SK-N-SH treated with all-trans-retinoic acid at 6 μM for 48 hours (cell line): ENCODE data around the gene EPB41L1.

Experiments used
- ATAC-seq: fragments of 200-7000 bp; cut with Tn5 transposase; 3 replicates; pipeline ENCODE4 v1.9.1; 2020; ENCODE audit warnings: mild to moderate bottlenecking, moderate library complexity
- ARNTL ChIP-seq: fragments of 450-650 bp; formaldehyde crosslinking; IDR thresholded peaks from 2 replicates; pipeline ENCODE4 v1.5.0; 2020; ENCODE audit warnings: low read depth, mild to moderate bottlenecking, moderate library complexity, borderline replicate concordance
- BACH2 ChIP-seq: fragments of 250-450 bp; sonication (Bioruptor Pico); IDR thresholded peaks from 2 replicates; pipeline ENCODE4 v1.9.0; 2021; ENCODE audit warnings: mild to moderate bottlenecking, borderline replicate concordance
- CSDC2 ChIP-seq: fragments of 250-450 bp; sonication (Bioruptor Pico); IDR thresholded peaks from 2 replicates; pipeline ENCODE4 v1.5.0; 2020; ENCODE audit warnings: mild to moderate bottlenecking, moderate library complexity
- ESRRG ChIP-seq: fragments of 250-450 bp; sonication (Bioruptor Pico); IDR thresholded peaks from 2 replicates; pipeline ENCODE4 v1.6.1; 2021; ENCODE audit warnings: mild to moderate bottlenecking
- GLIS3 ChIP-seq: fragments of 250-450 bp; sonication (Bioruptor Pico); IDR thresholded peaks from 2 replicates; pipeline ENCODE4 v1.5.0; 2020; ENCODE audit warnings: mild to moderate bottlenecking, moderate library complexity
- ISL1 ChIP-seq: fragments of 250-450 bp; sonication (Bioruptor Pico); IDR thresholded peaks from 2 replicates; pipeline ENCODE4 v2.1.2; 2022; ENCODE audit warnings: mild to moderate bottlenecking, moderate library complexity
- OSR1 ChIP-seq: fragments of 250-450 bp; sonication (Bioruptor Pico); IDR thresholded peaks from 2 replicates; pipeline ENCODE4 v1.8.0; 2022; ENCODE audit warnings: moderate library complexity, mild to moderate bottlenecking, inconsistent platforms
- PPARA ChIP-seq: fragments of 250-450 bp; sonication (Bioruptor Pico); IDR thresholded peaks from 2 replicates; pipeline ENCODE4 v1.5.0; 2020; ENCODE audit warnings: mild to moderate bottlenecking, borderline replicate concordance
- SNAI2 ChIP-seq: fragments of 250-450 bp; sonication (Bioruptor Pico); IDR thresholded peaks from 2 replicates; pipeline ENCODE4 v1.5.0; 2020; ENCODE audit warnings: mild to moderate bottlenecking, moderate library complexity
- TCF4 ChIP-seq: fragments of 250-450 bp; sonication (Bioruptor Pico); IDR thresholded peaks from 2 replicates; pipeline ENCODE4 v1.8.0; 2021; ENCODE audit warnings: mild to moderate bottlenecking, moderate library complexity, borderline replicate concordance
- ZC3H10 ChIP-seq: fragments of 250-450 bp; sonication (Bioruptor Pico); IDR thresholded peaks from 2 replicates; pipeline ENCODE4 v1.5.1; 2021; ENCODE audit warnings: mild to moderate bottlenecking, moderate library complexity
- ZFP3 ChIP-seq: fragments of 250-450 bp; sonication (Bioruptor Pico); IDR thresholded peaks from 2 replicates; pipeline ENCODE4 v1.5.0; 2020; ENCODE audit warnings: mild to moderate bottlenecking, moderate library complexity
- ZFP30 ChIP-seq: fragments of 450-650 bp; formaldehyde crosslinking; IDR thresholded peaks from 2 replicates; pipeline ENCODE4 v1.5.0; 2022; ENCODE audit warnings: mild to moderate bottlenecking, moderate library complexity
- ZNF565 ChIP-seq: fragments of 450-650 bp; formaldehyde crosslinking; conservative IDR thresholded peaks from 2 replicates; pipeline ENCODE4 v1.5.0; 2020; ENCODE audit warnings: low read depth, mild to moderate bottlenecking, moderate library complexity
- ZNF70 ChIP-seq: fragments of 450-650 bp; formaldehyde crosslinking; IDR thresholded peaks from 2 replicates; pipeline ENCODE4 v1.5.0; 2020; ENCODE audit warnings: mild to moderate bottlenecking, moderate library complexity
- ZNF8 ChIP-seq: fragments of 450-650 bp; formaldehyde crosslinking; IDR thresholded peaks from 2 replicates; pipeline ENCODE4 v1.5.0; 2020; ENCODE audit warnings: mild to moderate bottlenecking, moderate library complexity
- TF ChIP-seq, protein P1 (sequence below): fragments of 250-450 bp; sonication (Bioruptor Pico); IDR thresholded peaks from 2 replicates; pipeline ENCODE4 v1.8.0; 2021; ENCODE audit warnings: low read depth, mild to moderate bottlenecking, moderate library complexity, borderline replicate concordance
- TF ChIP-seq, protein P2 (sequence below): fragments of 250-450 bp; sonication (Bioruptor Pico); IDR thresholded peaks from 2 replicates; pipeline ENCODE4 v1.5.0; 2020; ENCODE audit warnings: mild to moderate bottlenecking, moderate library complexity
- TF ChIP-seq, protein P3 (sequence below): fragments of 250-450 bp; sonication (Bioruptor Pico); IDR thresholded peaks from 2 replicates; pipeline ENCODE4 v1.5.1; 2020; ENCODE audit warnings: low read depth, mild to moderate bottlenecking, moderate library complexity
- TF ChIP-seq, protein P4 (sequence below): fragments of 250-450 bp; sonication (Bioruptor Pico); IDR thresholded peaks from 2 replicates; pipeline ENCODE4 v1.8.0; 2020; ENCODE audit warnings: mild to moderate bottlenecking, moderate library complexity, borderline replicate concordance

Gene EPB41L1

DNA sequence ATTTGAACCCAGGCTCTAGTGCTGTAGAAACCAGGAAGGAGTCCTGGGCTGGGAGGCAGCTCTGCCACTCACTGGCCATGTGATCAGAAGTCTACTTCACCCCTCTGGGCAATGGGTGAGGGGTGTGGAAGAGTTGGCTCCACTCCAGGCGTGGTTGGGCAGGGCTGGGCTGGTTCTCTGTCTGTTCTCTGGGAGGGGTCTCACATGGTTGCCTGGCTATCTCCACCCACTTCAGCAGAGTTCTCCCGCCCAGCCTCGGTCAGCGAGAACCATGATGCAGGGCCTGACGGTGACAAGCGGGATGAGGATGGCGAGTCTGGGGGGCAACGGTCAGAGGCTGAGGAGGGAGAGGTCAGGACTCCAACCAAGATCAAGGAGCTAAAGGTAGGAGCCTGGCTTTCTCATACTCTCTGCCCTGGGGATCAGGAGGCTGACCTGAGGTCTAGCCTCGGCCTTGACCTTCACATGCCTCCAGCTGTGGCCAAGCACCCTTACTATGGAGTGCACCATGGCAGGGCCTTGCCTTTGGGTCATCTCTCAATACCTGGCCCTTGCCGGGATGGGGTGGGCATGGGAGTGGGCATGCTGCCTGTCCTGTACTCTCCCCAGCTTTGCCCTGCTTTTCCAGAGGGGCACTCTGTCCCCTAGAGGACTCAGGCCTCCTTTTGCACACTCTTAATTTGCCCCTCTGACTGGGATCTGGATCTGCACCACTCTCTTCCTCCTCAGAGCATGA lies 39.6 kb downstream of the EPB41L1 start (continued):
- TF ChIP-seq, protein P1, sequence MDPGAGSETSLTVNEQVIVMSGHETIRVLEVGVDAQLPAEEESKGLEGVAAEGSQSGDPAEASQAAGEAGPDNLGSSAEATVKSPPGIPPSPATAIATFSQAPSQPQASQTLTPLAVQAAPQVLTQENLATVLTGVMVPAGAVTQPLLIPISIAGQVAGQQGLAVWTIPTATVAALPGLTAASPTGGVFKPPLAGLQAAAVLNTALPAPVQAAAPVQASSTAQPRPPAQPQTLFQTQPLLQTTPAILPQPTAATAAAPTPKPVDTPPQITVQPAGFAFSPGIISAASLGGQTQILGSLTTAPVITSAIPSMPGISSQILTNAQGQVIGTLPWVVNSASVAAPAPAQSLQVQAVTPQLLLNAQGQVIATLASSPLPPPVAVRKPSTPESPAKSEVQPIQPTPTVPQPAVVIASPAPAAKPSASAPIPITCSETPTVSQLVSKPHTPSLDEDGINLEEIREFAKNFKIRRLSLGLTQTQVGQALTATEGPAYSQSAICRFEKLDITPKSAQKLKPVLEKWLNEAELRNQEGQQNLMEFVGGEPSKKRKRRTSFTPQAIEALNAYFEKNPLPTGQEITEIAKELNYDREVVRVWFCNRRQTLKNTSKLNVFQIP (CRISPR knock-in tag), result no peak

DNA sequence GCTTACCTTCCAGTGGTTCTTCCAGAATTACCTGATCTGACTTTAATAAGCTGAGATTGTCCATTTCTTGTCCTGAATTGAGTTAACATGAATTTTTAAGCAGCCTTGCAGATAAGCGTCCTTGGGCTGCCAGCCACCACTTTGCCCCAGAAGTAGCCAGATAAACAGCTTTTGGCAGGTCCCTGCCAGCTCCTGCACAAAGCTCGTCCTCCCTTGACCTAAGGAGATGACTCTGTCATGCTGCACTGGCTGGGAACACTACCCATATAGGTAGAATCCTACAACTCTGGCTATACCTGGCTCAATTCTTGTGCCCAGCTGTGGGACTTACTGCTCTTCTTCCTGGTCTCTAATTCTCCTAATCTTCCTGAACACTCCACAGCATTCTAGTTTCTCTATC lies 42.1 kb downstream of the EPB41L1 start:
- no peak for TF ChIP-seq TCF4 (CRISPR knock-in tag)
- TF ChIP-seq, protein P2, sequence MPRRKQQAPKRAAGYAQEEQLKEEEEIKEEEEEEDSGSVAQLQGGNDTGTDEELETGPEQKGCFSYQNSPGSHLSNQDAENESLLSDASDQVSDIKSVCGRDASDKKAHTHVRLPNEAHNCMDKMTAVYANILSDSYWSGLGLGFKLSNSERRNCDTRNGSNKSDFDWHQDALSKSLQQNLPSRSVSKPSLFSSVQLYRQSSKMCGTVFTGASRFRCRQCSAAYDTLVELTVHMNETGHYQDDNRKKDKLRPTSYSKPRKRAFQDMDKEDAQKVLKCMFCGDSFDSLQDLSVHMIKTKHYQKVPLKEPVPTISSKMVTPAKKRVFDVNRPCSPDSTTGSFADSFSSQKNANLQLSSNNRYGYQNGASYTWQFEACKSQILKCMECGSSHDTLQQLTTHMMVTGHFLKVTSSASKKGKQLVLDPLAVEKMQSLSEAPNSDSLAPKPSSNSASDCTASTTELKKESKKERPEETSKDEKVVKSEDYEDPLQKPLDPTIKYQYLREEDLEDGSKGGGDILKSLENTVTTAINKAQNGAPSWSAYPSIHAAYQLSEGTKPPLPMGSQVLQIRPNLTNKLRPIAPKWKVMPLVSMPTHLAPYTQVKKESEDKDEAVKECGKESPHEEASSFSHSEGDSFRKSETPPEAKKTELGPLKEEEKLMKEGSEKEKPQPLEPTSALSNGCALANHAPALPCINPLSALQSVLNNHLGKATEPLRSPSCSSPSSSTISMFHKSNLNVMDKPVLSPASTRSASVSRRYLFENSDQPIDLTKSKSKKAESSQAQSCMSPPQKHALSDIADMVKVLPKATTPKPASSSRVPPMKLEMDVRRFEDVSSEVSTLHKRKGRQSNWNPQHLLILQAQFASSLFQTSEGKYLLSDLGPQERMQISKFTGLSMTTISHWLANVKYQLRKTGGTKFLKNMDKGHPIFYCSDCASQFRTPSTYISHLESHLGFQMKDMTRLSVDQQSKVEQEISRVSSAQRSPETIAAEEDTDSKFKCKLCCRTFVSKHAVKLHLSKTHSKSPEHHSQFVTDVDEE (CRISPR knock-in tag), result no peak
- no peak for TF ChIP-seq ZC3H10 (CRISPR knock-in tag)
- no peak for TF ChIP-seq CSDC2 (CRISPR knock-in tag)
- TF ChIP-seq, protein P1 (CRISPR knock-in tag), result no peak
- no peak for TF ChIP-seq ISL1
- TF ChIP-seq OSR1, result no peak
- no peak for TF ChIP-seq ZFP3 (CRISPR knock-in tag)
- no peak for TF ChIP-seq ESRRG (CRISPR knock-in tag)
- ATAC-seq, result no peak

DNA sequence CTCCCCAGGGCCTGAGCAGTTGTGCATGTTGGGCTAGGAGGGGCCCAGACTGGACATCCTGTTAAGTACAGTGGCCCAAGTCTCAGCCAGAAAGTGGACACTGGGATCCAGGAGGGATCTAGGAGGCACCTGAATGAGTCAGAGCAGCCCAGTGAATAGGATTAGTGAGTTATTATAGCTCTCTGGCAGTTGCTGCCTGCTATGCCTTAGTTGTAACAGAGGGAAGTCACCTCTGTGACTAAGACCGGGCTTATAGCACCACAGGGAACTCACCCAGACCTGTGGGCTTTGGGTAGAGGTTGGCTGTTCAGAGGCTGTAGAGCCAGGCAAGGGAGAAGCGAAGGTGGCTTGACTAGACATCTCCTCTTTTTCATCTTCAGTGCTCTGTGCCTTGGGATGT lies 42.7 kb downstream of the EPB41L1 start:
- TF ChIP-seq PPARA (CRISPR knock-in tag) (no peak), ESRRG (CRISPR knock-in tag) (no peak), CSDC2 (CRISPR knock-in tag) (no peak), ISL1 (no peak), SNAI2 (CRISPR knock-in tag) (no peak), ZNF565 (CRISPR knock-in tag) (no peak), ZFP3 (CRISPR knock-in tag) (no peak), ZFP30 (no peak), ZNF8 (no peak)
- TF ChIP-seq, protein P3, sequence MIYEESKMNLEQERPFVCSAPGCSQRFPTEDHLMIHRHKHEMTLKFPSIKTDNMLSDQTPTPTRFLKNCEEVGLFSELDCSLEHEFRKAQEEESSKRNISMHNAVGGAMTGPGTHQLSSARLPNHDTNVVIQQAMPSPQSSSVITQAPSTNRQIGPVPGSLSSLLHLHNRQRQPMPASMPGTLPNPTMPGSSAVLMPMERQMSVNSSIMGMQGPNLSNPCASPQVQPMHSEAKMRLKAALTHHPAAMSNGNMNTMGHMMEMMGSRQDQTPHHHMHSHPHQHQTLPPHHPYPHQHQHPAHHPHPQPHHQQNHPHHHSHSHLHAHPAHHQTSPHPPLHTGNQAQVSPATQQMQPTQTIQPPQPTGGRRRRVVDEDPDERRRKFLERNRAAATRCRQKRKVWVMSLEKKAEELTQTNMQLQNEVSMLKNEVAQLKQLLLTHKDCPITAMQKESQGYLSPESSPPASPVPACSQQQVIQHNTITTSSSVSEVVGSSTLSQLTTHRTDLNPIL (CRISPR knock-in tag), result no peak
- TF ChIP-seq, protein P4, sequence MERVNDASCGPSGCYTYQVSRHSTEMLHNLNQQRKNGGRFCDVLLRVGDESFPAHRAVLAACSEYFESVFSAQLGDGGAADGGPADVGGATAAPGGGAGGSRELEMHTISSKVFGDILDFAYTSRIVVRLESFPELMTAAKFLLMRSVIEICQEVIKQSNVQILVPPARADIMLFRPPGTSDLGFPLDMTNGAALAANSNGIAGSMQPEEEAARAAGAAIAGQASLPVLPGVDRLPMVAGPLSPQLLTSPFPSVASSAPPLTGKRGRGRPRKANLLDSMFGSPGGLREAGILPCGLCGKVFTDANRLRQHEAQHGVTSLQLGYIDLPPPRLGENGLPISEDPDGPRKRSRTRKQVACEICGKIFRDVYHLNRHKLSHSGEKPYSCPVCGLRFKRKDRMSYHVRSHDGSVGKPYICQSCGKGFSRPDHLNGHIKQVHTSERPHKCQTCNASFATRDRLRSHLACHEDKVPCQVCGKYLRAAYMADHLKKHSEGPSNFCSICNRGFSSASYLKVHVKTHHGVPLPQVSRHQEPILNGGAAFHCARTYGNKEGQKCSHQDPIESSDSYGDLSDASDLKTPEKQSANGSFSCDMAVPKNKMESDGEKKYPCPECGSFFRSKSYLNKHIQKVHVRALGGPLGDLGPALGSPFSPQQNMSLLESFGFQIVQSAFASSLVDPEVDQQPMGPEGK (CRISPR knock-in tag), result no peak

DNA sequence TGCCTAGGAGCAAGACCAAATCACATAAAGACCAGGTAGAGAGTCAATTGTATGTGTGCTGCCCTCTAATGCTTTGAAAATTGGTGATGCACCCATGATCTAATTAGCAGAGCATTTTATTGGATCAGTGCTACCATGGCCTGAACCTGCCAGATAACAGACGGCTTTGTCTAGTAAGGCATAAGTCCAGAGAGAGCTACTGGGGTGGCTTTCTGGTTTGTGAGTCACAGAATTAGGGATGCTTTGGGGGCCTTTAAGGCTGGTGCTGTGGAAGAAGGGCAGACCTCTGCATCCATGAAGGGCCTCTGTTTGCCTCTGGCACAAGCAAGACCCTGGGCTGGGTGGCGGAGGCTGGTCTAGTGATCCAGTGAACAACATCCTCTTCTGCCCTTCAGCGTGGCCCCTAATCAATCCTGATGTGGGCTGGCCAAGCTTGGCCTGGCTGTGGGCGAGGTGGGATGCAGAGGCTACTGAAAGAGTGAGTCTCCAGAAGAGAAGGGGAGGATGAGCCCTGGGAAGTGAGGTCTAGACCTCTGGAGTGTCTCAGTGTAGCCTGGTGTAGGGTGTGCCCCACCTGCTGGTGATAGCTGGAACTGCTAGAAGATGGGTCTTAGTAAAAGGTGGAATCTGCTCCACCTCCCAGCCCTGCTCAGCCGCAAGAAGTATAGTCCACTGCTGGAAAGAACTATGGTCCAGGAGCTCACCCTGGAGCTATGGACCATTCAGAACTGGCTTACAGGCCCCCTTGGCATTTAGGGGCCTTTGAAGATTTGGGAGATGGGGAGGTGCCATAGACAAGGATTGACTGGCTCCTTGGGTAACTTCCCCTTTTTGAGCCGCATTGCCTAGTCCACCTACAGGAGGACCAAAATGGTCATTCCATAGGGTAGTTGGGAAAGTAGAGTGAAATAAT lies 45.1 kb downstream of the EPB41L1 start:
- ATAC-seq, result peak; percentile 95
- TF ChIP-seq, protein P3 (CRISPR knock-in tag), result no peak
- TF ChIP-seq ZNF70 (CRISPR knock-in tag) (peak; percentile 21; the same call in 1 of the 2 replicates), ESRRG (CRISPR knock-in tag) (no peak), ZNF565 (CRISPR knock-in tag) (no peak), OSR1 (no peak), ZFP3 (CRISPR knock-in tag) (no peak), ARNTL (no peak), BACH2 (no peak), GLIS3 (CRISPR knock-in tag) (no peak), SNAI2 (CRISPR knock-in tag) (no peak), ISL1 (peak; percentile 37), PPARA (CRISPR knock-in tag) (no peak), ZFP30 (no peak)
- TF ChIP-seq, protein P4 (CRISPR knock-in tag), result no peak

More for the DNA sequence above, 42.7 kb downstream of the EPB41L1 start:
- no peak for ATAC-seq
